ENCODE measurements around the gene LMBR1L. TPM values are rescaled to one million over a fixed set of nuclear protein-coding genes. Genes with fewer than 3 reads are reported as not detected.
"Not testable (repeated sequence)": the region's sequence is repeated elsewhere in the genome, so short reads cannot be mapped to it uniquely, and the experiment has no call there.

Gene LMBR1L, protein sequence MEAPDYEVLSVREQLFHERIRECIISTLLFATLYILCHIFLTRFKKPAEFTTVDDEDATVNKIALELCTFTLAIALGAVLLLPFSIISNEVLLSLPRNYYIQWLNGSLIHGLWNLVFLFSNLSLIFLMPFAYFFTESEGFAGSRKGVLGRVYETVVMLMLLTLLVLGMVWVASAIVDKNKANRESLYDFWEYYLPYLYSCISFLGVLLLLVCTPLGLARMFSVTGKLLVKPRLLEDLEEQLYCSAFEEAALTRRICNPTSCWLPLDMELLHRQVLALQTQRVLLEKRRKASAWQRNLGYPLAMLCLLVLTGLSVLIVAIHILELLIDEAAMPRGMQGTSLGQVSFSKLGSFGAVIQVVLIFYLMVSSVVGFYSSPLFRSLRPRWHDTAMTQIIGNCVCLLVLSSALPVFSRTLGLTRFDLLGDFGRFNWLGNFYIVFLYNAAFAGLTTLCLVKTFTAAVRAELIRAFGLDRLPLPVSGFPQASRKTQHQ
- 100 to 1,000 TPM in 1 of 2 donors, 10 to 100 TPM in 1; 56.8 to 105 TPM for total RNA-seq

GRCh38 chr12:49110464-49111155 lies at the start of gene LMBR1L:
Gene LMBR1L (minus strand): TSS chr12:49110847. CDS start chr12:49110555, 292 bp downstream.
- H3K36me3 Mint-ChIP-seq (ENCODE audit: low read depth), result peaks cover 9% of the 10 kb centered on the region
- H3K4me3 Mint-ChIP-seq, result peak within 1 kb of the TSS; percentile 96
- H3K27ac Mint-ChIP-seq, result peak within 1 kb of the TSS; percentile 96

GRCh38 chr12:49160399-49160798 lies 49.8 kb upstream of the LMBR1L start:
- no peak for ATAC-seq (replicated peaks)
- Mint-ChIP-seq H3K4me3 (no peak overlapping the region), H3K27me3 (no peaks in the 10 kb centered on the region), H3K27ac (no peak overlapping the region), H3K36me3 (ENCODE audit: low read depth) (no peaks in the 10 kb centered on the region), H3K4me1 (no peaks in the 10 kb centered on the region), H3K9me3 (no peaks in the 10 kb centered on the region)

More at GRCh38 chr12:49110464-49111155, at the start of gene LMBR1L:
- no peaks in the 10 kb centered on the region for H3K9me3 Mint-ChIP-seq
- H3K4me1 Mint-ChIP-seq, result peaks cover 19% of the 10 kb centered on the region
- no peaks in the 10 kb centered on the region for H3K27me3 Mint-ChIP-seq
- ATAC-seq (replicated peaks), result peak; percentile 100

- no peak overlapping the region for H3K4me3 Mint-ChIP-seq
- ATAC-seq (replicated peaks), result no peak
Observed at GRCh38 chr12:49154221-49154620, 43.6 kb upstream of the LMBR1L start.

GRCh38 chr12:49147384-49147783 lies 36.7 kb upstream of the LMBR1L start:
- Mint-ChIP-seq H3K9me3 (no peaks in the 10 kb centered on the region), H3K4me1 (peaks cover 4% of the 10 kb centered on the region), H3K4me3 (no peak overlapping the region), H3K27me3 (no peaks in the 10 kb centered on the region), H3K27ac (no peak overlapping the region), H3K36me3 (ENCODE audit: low read depth) (no peaks in the 10 kb centered on the region)
- no peak for ATAC-seq (replicated peaks)

More at GRCh38 chr12:49154221-49154620, 43.6 kb upstream of the LMBR1L start:
- H3K36me3 Mint-ChIP-seq (ENCODE audit: low read depth), result no peaks in the 10 kb centered on the region
- H3K27me3 Mint-ChIP-seq, result no peaks in the 10 kb centered on the region
- H3K9me3 Mint-ChIP-seq, result no peaks in the 10 kb centered on the region
- peaks cover 4% of the 10 kb centered on the region for H3K4me1 Mint-ChIP-seq
- no peak overlapping the region for H3K27ac Mint-ChIP-seq

DNA sequence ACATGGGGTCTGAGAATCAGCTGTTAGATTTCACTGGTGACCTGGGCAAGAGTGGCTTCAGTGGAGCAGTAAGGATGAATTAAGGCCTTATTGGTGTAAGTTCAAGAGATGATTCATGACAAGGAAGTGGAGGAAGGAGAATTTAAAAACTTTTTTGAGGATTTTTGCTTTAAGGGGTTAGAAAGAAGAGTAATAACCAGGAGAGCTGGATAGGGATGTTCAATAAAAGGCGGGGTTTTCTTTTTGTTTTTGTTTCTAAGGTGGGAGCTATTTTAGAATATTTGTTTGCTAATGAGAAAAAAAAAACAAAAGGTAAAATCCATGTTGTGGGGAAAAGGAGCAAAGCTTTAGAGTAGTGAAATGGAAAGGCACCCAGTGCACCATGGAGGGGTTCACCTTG lies 35.8 kb upstream of the LMBR1L start:
- H3K9me3 Mint-ChIP-seq, result no peaks in the 10 kb centered on the region
- H3K27ac Mint-ChIP-seq, result no peak overlapping the region
- H3K27me3 Mint-ChIP-seq, result no peaks in the 10 kb centered on the region
- no peak overlapping the region for H3K4me3 Mint-ChIP-seq
- H3K4me1 Mint-ChIP-seq, result peaks cover 4% of the 10 kb centered on the region
- ATAC-seq (replicated peaks), result no peak
- no peaks in the 10 kb centered on the region for H3K36me3 Mint-ChIP-seq (ENCODE audit: low read depth)

DNA sequence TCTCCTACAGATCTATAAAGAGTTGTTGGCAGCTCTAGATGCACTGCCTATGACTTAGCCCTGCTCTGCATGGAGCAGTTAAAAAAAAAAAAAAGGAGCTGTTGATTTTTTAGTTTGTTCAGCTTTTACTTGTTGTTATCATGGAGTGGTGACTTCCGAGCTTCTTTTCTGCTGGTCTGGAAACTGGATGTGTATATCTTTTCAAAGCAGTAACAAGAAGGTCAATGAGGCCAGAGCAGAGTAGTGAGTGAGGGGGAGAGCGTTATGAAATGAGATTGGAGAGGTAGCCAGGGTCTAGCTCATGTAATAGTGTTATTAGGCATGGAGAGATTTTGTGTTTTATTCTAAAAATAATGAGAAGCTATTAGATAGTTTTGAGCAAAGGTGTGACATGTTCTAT lies 33.7 kb upstream of the LMBR1L start:
- peaks cover 4% of the 10 kb centered on the region for H3K4me1 Mint-ChIP-seq
- H3K27me3 Mint-ChIP-seq, result no peaks in the 10 kb centered on the region
- no peak overlapping the region for H3K4me3 Mint-ChIP-seq
- no peak for ATAC-seq (replicated peaks)
- H3K9me3 Mint-ChIP-seq, result no peaks in the 10 kb centered on the region
- no peak overlapping the region for H3K27ac Mint-ChIP-seq
- H3K36me3 Mint-ChIP-seq (ENCODE audit: low read depth), result no peaks in the 10 kb centered on the region

DNA sequence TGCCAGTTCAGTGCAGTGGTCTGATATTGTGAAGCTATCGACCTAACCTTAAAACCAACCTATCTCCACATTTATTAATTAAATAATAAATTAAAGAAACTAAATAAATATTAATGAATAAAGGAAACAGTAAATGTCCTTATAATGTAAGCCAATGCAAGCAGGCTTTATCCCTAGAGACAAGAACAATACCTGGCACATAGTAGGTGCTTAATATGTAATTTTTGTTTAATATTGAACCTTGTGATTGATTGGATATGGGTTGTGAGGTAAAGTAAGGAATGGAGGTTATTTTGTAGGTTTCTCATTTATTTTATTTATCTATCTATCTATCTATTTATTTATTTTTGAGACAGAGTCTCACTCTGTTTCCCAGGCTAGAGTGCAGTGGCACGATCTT lies 28.4 kb upstream of the LMBR1L start:
- H3K36me3 Mint-ChIP-seq (ENCODE audit: low read depth), result no peaks in the 10 kb centered on the region
- no peak overlapping the region for H3K27ac Mint-ChIP-seq
- H3K9me3 Mint-ChIP-seq, result no peaks in the 10 kb centered on the region
- H3K27me3 Mint-ChIP-seq, result no peaks in the 10 kb centered on the region
- no peak overlapping the region for H3K4me3 Mint-ChIP-seq
- no peak for ATAC-seq (replicated peaks)
- peaks cover 10% of the 10 kb centered on the region for H3K4me1 Mint-ChIP-seq

GRCh38 chr12:49138587-49138986 lies 27.9 kb upstream of the LMBR1L start:
- Mint-ChIP-seq H3K4me3 (no peak overlapping the region), H3K27ac (no peak overlapping the region), H3K36me3 (ENCODE audit: low read depth) (no peaks in the 10 kb centered on the region), H3K9me3 (no peaks in the 10 kb centered on the region), H3K27me3 (no peaks in the 10 kb centered on the region), H3K4me1 (peaks cover 10% of the 10 kb centered on the region)
- no peak for ATAC-seq (replicated peaks)

DNA sequence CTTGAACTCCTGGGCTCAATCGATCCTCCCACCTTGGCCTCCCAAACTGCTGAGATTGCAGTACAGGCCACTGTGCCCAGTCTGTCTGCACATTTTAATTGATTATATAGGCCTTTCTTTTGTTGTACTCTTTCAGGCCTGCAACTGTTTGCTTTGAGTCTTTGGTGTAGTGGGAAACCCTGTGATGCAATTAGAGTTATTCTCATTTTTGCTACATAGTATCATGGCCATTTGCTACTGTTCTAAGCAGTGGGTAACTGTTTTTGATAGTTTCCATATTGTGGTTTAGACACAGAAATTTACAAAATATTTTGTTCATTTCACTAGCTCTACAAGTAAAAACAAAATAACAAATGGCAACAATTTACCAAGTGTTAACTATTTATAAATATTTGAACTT lies 26.8 kb upstream of the LMBR1L start:
- H3K4me1 Mint-ChIP-seq, result peaks cover 10% of the 10 kb centered on the region
- H3K36me3 Mint-ChIP-seq (ENCODE audit: low read depth), result no peaks in the 10 kb centered on the region
- no peak overlapping the region for H3K27ac Mint-ChIP-seq
- no peak overlapping the region for H3K4me3 Mint-ChIP-seq
- no peak for ATAC-seq (replicated peaks)
- no peaks in the 10 kb centered on the region for H3K27me3 Mint-ChIP-seq
- H3K9me3 Mint-ChIP-seq, result no peaks in the 10 kb centered on the region

DNA sequence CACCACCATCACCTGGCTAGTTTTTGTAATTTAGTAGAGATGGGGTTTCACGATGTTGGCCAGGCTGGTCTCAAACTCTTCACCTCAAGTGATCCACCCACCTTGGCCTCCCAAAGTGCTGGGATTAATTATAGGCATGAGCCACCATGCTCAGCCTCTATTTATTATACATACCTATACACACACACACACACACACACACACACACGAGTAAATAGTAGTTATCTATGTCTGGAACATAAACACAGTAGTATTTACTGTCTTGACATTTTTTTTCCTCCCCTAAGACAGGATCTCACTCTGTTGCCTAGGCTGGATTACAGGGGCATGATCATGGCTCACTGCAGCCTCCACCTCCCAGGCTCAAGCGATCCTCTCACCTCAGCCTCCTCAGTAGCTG lies 26.4 kb upstream of the LMBR1L start:
- not testable (repeated sequence) for ATAC-seq (replicated peaks); H3K27ac Mint-ChIP-seq; H3K4me3 Mint-ChIP-seq; H3K27me3 Mint-ChIP-seq; H3K9me3 Mint-ChIP-seq; H3K36me3 Mint-ChIP-seq (ENCODE audit: low read depth)
- peaks cover 13% of the 10 kb centered on the region for H3K4me1 Mint-ChIP-seq

- H3K4me1 Mint-ChIP-seq, result peaks cover 17% of the 10 kb centered on the region
- no peaks in the 10 kb centered on the region for H3K27me3 Mint-ChIP-seq
- peaks cover 28% of the 10 kb centered on the region for H3K36me3 Mint-ChIP-seq (ENCODE audit: low read depth)
- no peak for ATAC-seq (replicated peaks)
- H3K9me3 Mint-ChIP-seq, result no peaks in the 10 kb centered on the region
- peak overlapping the region; percentile 95 for H3K4me3 Mint-ChIP-seq
- no peak overlapping the region for H3K27ac Mint-ChIP-seq
Observed at GRCh38 chr12:49133590-49133989, 22.9 kb upstream of the LMBR1L start.

DNA sequence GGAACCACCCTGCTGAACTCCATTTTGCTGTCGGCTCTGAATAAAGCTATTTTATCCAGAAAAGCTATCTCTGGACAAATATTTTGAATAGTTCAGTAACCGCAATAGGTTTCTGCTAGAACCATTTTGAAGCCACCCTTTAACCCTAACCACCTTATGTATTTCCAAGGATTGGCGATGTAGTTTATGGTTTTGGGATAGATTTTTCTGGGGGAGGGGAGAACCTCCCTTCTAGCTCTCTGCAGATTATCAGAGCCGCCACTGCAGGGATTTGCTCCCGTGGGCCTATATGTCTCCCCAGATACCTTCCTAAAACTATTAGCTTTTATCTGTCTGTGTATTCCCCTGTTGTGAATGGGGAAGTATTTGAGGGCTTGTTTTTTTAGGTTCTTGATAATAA lies 22.4 kb upstream of the LMBR1L start:
- Mint-ChIP-seq H3K36me3 (ENCODE audit: low read depth) (peaks cover 34% of the 10 kb centered on the region), H3K27ac (no peak overlapping the region), H3K27me3 (no peaks in the 10 kb centered on the region), H3K4me1 (peaks cover 14% of the 10 kb centered on the region), H3K4me3 (peak overlapping the region; percentile 95), H3K9me3 (no peaks in the 10 kb centered on the region)
- no peak for ATAC-seq (replicated peaks)

DNA sequence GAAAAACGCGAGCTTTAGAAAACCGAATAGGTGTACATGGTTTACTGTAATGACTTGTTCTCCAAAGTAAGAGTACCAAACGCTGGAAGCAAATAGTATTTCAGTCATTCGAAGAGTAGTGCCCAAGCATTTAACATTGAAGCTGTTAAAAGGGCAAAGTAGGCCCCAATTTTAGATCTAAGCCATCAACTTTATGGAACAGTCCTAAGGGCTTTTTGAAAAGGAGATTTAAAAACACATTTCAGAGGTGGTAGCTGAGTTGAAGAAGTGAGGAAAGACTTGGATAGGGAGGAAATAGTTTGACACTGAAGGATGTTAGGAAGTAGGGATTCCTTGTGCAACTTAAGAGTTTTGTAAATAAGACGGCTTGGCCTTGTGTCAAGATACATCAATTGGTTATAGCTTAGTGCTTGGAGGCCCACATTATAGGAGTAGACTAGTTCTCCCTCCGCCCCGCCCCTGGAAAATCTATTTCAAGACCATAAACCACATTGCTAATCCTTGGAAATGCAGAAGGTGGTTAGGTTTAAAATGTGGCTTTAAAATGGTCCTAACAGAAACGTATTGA lies 21.3 kb upstream of the LMBR1L start:
- peak overlapping the region; percentile 99 for H3K27ac Mint-ChIP-seq
- no peaks in the 10 kb centered on the region for H3K27me3 Mint-ChIP-seq
- peaks cover 16% of the 10 kb centered on the region for H3K4me1 Mint-ChIP-seq
- ATAC-seq (replicated peaks), result no peak
- H3K4me3 Mint-ChIP-seq, result peak overlapping the region; percentile 95
- H3K9me3 Mint-ChIP-seq, result no peaks in the 10 kb centered on the region
- peaks cover 44% of the 10 kb centered on the region for H3K36me3 Mint-ChIP-seq (ENCODE audit: low read depth)

- Mint-ChIP-seq H3K4me1 (peaks cover 19% of the 10 kb centered on the region), H3K9me3 (no peaks in the 10 kb centered on the region), H3K27me3 (no peaks in the 10 kb centered on the region), H3K4me3 (peak within 1 kb of the TSS; percentile 95), H3K27ac (peak within 1 kb of the TSS; percentile 99), H3K36me3 (ENCODE audit: low read depth) (peaks cover 51% of the 10 kb centered on the region)
- peak; percentile 83 for ATAC-seq (replicated peaks)
Observed at GRCh38 chr12:49131051-49131893, 20.6 kb upstream of the LMBR1L start, which contains the start of gene TUBA1B. Gene TUBA1B (minus strand): TSS chr12:49131395. CDS start chr12:49131300, 95 bp downstream.
